Measurements from ENCODE around the gene TRAF4.

The TRAF4 gene, protein sequence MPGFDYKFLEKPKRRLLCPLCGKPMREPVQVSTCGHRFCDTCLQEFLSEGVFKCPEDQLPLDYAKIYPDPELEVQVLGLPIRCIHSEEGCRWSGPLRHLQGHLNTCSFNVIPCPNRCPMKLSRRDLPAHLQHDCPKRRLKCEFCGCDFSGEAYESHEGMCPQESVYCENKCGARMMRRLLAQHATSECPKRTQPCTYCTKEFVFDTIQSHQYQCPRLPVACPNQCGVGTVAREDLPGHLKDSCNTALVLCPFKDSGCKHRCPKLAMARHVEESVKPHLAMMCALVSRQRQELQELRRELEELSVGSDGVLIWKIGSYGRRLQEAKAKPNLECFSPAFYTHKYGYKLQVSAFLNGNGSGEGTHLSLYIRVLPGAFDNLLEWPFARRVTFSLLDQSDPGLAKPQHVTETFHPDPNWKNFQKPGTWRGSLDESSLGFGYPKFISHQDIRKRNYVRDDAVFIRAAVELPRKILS

DNA sequence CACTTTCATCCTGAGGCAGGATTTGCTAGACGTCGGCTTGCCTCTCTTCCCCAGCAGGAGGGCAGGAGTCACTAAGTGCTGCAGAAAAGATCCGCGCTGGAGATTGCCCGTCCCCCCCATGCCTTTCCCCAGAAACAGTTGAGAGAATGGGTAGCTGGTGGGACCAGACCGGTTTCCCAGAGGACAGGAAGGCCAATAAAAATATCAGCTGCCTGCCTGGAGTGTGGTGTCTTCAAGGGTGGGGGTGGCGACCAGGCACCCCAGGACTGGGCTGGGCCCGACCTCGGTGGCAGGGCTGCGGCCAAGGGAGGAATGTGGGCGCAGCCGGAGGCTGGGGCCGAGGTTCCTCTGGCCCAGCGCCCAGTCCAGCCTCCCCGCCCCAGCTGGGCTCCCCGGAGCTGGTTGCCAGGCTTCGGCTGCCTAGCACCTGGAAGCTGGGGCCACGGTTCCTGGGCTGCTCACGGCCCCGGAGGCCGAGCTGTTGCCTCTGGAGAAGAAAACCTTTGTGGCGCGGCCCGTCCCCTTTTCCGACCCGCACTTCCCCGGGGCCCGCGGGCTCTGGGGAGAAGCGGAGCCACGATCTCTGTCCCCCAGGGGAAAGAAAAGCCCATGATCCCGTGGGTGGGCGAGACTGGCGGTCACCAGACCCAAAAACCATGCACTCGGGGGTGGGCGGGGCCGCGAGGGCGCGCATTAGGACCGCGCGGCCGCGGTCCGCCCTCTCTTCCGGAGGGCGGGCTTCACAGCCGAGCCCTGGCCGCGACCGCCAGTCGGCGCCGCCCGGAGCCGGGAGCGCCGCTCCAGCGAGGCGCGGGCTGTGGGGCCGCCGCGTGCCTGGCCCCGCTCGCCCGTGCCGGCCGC lies at the start of gene TRAF4:
Gene TRAF4, plus strand, starts transcription at position 769 of the 861 bp plus-strand sequence. CDS start 102 bp downstream, outside the sequence.
- peak; percentile 83 for DNase-seq

- no peak for DNase-seq
Measured at GRCh38 chr17:28698253-28698941, 45.4 kb upstream of the TRAF4 start.

DNA sequence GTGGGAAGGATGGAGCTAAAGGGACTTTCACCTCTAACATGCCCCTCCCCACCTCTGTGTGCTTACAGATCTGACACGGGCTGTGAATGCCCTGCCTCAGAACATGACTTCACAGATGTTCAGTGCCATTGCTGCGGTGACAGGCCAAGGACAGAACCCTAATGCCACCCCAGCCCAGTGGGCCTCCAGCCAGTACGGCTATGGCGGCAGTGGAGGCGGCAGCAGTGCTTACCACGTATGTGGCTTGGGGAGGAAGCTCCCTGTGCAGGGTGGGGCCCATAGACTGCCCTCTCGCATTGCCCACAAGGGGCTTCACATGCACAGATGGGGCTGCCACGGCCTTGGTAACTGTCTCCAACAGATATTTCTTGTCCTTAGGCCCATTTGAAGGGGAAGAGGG lies 43.5 kb upstream of the TRAF4 start:
- DNase-seq = no peak

- DNase-seq = no peak
Measured at GRCh38 chr17:28700830-28701492, 42.9 kb upstream of the TRAF4 start.

DNA sequence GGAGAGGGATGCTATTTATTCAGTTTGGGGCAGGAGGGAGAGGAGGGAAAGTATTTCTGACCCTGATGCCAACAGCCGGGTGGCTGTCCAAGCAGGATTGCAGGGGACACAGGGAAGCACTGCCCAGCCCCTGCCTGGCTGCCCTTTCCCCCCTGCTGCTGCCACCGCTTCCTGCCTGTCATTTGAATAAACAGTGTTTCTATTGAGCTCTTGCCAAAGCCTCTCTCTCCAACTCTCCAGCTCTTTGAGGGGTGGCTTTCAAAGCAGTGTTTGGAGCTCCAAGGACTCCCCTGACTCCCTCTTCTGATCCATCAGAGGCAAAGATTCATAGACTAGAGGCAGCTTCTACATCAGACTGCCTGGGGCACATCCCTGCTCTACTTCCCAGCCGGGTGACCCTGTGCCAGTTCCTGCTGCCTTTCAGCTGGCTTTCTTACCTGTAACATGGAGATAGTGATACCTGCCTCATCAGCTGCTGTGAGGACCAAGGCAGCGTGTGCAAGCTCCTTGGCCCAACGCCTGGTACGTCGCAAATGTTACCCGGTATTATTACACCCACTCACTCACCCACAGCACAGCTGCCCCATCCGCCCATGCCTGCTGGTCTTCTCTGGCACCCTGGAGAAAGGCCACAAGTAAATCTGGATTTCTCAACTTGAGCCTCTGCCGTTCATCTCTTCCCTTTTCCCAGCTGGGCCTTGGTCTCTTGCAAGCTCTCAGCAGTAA lies 41.6 kb upstream of the TRAF4 start:
- no peak for DNase-seq

- DNase-seq = no peak
Measured at GRCh38 chr17:28702752-28703150, 41.1 kb upstream of the TRAF4 start.

GRCh38 chr17:28703552-28704218 lies 40.1 kb upstream of the TRAF4 start:
- no peak for DNase-seq

GRCh38 chr17:28704219-28704858 lies 39.5 kb upstream of the TRAF4 start:
- no peak for DNase-seq

DNA sequence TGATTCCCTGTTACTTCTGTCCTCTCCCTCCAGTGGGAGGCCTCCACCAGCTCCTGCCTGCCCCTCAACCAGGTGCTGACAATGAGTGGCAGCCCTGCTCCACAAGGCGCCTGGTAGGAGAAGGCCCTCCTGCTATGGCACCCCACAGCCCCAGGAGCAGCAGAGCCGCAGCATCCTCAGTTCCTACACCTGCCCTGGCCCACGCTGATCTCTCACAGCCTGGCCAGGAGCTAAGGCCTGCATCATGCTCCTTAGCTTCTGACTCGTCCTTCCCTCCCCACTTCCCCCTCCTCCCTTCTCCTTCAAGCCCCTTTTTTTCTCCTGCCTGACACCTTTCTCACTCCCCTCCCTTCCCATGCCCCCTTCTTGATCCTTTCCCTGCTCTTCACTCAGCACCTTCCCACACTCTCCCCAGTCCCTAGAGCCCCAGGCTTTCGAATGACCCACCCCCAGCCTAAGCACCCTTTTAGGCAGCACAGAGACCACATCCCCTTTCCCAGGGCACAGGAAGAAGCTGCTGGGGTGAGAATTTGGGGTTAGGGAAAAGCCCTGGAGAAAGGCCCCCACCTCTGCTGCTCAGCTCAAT lies 38.6 kb upstream of the TRAF4 start:
- DNase-seq = no peak

GRCh38 chr17:28705728-28706334 lies 38.0 kb upstream of the TRAF4 start:
- no peak for DNase-seq

DNA sequence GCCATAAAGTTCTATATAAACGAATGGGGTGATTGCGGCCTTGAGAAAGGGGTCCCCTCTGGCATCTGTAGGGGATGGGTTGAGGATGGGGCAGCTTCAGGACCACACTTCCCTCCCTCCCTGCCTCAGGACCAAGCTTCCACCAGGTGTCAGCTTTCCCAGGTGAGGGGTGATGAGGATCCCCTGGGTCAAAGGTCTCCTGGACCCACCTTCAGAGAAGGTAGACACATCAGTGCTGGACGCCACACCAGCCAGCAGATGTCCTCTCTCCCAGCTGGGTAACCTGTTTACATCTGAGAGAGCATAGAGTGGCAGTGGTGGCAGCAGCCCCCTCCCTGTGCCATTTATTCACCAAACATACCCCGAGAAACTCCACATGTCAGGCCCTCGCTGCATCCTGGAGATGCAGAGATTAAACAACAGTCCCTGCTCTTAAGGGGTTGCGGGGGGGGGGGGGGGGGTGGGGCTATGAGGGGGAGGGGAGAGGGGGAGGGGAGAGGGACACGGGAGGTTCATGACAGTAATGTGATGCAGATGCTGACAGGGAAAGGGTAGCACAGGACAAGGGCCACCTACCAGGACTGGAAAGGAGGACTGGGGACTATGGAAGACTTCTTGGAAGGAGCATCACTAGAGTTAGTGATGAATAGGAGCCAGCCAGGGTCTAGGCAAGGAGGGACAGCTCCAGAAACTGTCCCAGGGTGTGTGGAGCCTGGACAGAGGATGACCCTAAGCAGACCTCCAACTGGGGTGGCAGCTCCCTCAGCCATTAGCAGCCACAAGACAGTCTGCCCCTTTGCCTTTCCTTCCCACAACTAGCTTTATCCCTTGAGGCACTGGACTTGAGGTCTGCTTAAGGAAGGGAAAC lies 37.1 kb upstream of the TRAF4 start:
- no peak for DNase-seq

- no peak for DNase-seq
Measured at GRCh38 chr17:28707339-28707720, 36.5 kb upstream of the TRAF4 start.

DNA sequence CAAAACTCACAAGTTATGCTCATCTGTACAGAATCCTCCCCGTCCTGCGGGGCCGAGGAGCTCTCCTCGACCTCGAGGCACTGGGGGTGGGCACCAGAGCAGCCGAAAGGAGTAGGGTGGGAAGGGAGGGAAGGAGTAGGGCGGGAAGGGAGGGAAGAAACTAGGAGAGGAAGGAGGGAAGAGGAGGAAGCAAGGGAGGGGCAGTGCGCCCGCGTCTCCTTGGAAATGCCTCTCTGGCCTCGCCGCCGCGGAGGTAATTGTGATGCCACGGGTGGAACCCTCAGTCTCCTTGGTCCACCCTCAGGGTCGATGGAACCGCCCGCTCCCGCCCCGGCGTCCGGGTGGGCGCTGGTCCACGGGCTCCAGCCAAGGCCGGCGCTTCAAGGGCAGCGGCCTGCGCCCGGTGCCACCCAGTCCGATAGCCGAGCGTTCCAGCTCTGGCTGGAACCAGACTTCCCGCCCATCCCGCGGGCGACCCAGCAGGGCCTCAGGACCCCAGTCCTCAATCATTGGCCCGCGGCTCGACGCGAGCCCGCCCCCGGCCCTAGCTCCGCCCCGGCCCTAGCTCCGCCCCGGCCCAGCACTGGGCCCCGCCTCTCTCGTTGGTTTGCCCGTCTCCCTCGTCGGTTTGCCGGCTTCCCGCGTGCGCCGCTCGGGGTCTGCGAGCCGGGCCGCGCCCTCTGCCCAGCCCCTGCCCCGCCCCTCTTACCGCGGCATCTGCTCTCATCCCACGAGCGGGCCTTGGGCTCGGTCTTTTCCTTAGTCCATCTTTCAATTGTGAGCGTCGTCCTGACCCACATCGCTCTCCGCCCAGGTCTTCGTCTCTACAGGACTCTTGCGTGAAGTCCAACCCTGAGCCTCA lies 32.7 kb upstream of the TRAF4 start:
- DNase-seq = peak; percentile 90

DNA sequence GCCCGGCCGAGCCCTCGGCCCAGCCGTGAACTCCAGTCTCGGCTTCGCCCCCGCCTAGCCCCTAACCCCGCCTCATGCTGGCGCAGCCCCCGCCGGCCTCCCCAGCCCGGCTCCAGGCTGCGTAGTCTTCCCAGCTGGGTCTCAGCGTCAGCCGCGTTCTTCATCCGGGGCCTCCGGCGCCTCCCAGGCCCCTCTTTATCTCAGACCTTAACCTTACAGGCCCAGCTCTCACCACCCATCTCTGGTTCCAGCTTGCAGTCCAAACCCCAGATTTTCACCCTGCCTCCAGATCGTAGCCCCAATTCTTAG lies 32.1 kb upstream of the TRAF4 start, which contains the start of gene PROCA1:
Gene PROCA1, minus strand, starts transcription at position 166 of the 309 bp plus-strand sequence. CDS start 228 bp downstream, outside the sequence.
- DNase-seq = peak; percentile 46

- peak; percentile 72 for DNase-seq
Measured at GRCh38 chr17:28712032-28712704, 31.6 kb upstream of the TRAF4 start.

GRCh38 chr17:28712705-28713415 lies 31.0 kb upstream of the TRAF4 start:
- DNase-seq = no peak

GRCh38 chr17:28714281-28714680 lies 29.5 kb upstream of the TRAF4 start:
- no peak for DNase-seq
